C4-2B (cell line): ENCODE measurements around the gene PRKD1.

Experiments
- CTCF ChIP-seq: fragments of 450-650 bp; conservative IDR thresholded peaks from 2 replicates; pipeline ENCODE4 v1.5.1; 2017; ENCODE audit warnings: mild to moderate bottlenecking
- ZFX ChIP-seq: fragments of 450-650 bp; IDR thresholded peaks from 2 replicates; pipeline ENCODE4 v1.6.1; 2017

DNA sequence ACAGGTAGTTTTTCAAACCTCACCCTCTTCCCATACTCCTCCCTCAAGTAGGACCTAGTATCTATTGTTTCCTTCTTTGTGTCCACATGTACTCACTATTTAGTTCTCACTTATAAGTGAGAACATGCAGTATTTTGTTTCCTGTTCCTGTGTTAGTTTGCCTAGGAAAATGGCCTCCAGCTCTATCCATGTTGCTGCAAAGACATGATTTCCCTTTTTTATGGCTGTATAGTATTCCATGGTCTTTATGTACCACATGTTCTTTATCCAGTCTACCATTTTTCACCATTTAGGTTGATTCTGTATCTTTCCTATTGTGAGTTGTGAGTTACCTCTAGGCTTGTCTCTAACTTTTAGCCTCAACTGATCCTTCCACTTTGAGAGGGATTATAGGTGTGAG, 310.7 kb downstream of the PRKD1 start:
- TF ChIP-seq CTCF (no peak), ZFX (no peak)
